Measurements from ENCODE around the gene FREM1.

The FREM1 gene

GRCh38 chr9:14799030-14799429 is 111.2 kb downstream of the FREM1 start:
- Histone ChIP-seq H4K20me1 (ENCODE audit: low read depth, low read length) (no peaks in the 10 kb centered on the region), H3K9ac (ENCODE audit: low read length) (no peak overlapping the region), H3K4me2 (ENCODE audit: low read depth, low read length, poor library complexity, severe bottlenecking) (no peak overlapping the region), H3K9me3 (ENCODE audit: insufficient read depth, low read length) (no peaks in the 10 kb centered on the region), H2AFZ (ENCODE audit: low read depth, low read length, severe bottlenecking) (no peak overlapping the region), H3K36me3 (ENCODE audit: low read length) (no peaks in the 10 kb centered on the region), H3K27me3 (ENCODE audit: low read length) (no peaks in the 10 kb centered on the region), H3K9me2 (replicated peaks; ENCODE audit: insufficient read depth, low read length) (no peaks in the 10 kb centered on the region), H3K27ac (ENCODE audit: low read depth, low read length) (no peak overlapping the region), H3K79me2 (ENCODE audit: insufficient read depth, low read length) (no peaks in the 10 kb centered on the region), H3K4me3 (ENCODE audit: insufficient read depth, low read length, poor library complexity, severe bottlenecking) (no peak overlapping the region), H3F3A (ENCODE audit: insufficient read depth) (no peaks in the 10 kb centered on the region)
- no peak for TF ChIP-seq EZH2phosphoT487 (conservative IDR thresholded peaks at IDR 0.05; ENCODE audit: low read length)
- TF ChIP-seq CTCF (IDR thresholded peaks at IDR 0.05; ENCODE audit: insufficient read depth, low read length, poor library complexity, severe bottlenecking) = no peak

- no peak for TF ChIP-seq EZH2phosphoT487 (conservative IDR thresholded peaks at IDR 0.05; ENCODE audit: low read length)
- no peak for TF ChIP-seq CTCF (IDR thresholded peaks at IDR 0.05; ENCODE audit: insufficient read depth, low read length, poor library complexity, severe bottlenecking)
- no peaks in the 10 kb centered on the region for H3F3A ChIP-seq (ENCODE audit: insufficient read depth)
These were observed 112.8 kb downstream of the FREM1 start for GRCh38 chr9:14797435-14797834.

GRCh38 chr9:14793389-14793788 is 116.8 kb downstream of the FREM1 start:
- Histone ChIP-seq H3K9me2 (replicated peaks; ENCODE audit: insufficient read depth, low read length) (no peaks in the 10 kb centered on the region), H3K36me3 (ENCODE audit: low read length) (no peaks in the 10 kb centered on the region), H4K20me1 (ENCODE audit: low read depth, low read length) (no peaks in the 10 kb centered on the region), H3K27ac (ENCODE audit: low read depth, low read length) (no peak overlapping the region), H3K27me3 (ENCODE audit: low read length) (no peaks in the 10 kb centered on the region), H2AFZ (ENCODE audit: low read depth, low read length, severe bottlenecking) (no peak overlapping the region), H3K9ac (ENCODE audit: low read length) (no peak overlapping the region), H3K4me3 (ENCODE audit: insufficient read depth, low read length, poor library complexity, severe bottlenecking) (no peak overlapping the region), H3K4me2 (ENCODE audit: low read depth, low read length, poor library complexity, severe bottlenecking) (no peak overlapping the region), H3F3A (ENCODE audit: insufficient read depth) (no peaks in the 10 kb centered on the region), H3K79me2 (ENCODE audit: insufficient read depth, low read length) (no peaks in the 10 kb centered on the region), H3K9me3 (ENCODE audit: insufficient read depth, low read length) (no peaks in the 10 kb centered on the region)
- no peak for TF ChIP-seq EZH2phosphoT487 (conservative IDR thresholded peaks at IDR 0.05; ENCODE audit: low read length)
- TF ChIP-seq CTCF (IDR thresholded peaks at IDR 0.05; ENCODE audit: insufficient read depth, low read length, poor library complexity, severe bottlenecking) = no peak

More at GRCh38 chr9:14797435-14797834, 112.8 kb downstream of the FREM1 start:
- Histone ChIP-seq H3K4me2 (ENCODE audit: low read depth, low read length, poor library complexity, severe bottlenecking) (no peak overlapping the region), H3K9me2 (replicated peaks; ENCODE audit: insufficient read depth, low read length) (no peaks in the 10 kb centered on the region), H3K9ac (ENCODE audit: low read length) (no peak overlapping the region), H3K79me2 (ENCODE audit: insufficient read depth, low read length) (no peaks in the 10 kb centered on the region), H4K20me1 (ENCODE audit: low read depth, low read length) (no peaks in the 10 kb centered on the region), H3K9me3 (ENCODE audit: insufficient read depth, low read length) (no peaks in the 10 kb centered on the region), H3K36me3 (ENCODE audit: low read length) (no peaks in the 10 kb centered on the region), H3K27ac (ENCODE audit: low read depth, low read length) (no peak overlapping the region), H3K4me3 (ENCODE audit: insufficient read depth, low read length, poor library complexity, severe bottlenecking) (no peak overlapping the region), H3K27me3 (ENCODE audit: low read length) (no peaks in the 10 kb centered on the region), H2AFZ (ENCODE audit: low read depth, low read length, severe bottlenecking) (no peak overlapping the region)

All from SU-DHL-6 (cell line).